ENCODE data around the gene FAM98B. TPM values are rescaled to one million over a fixed set of nuclear protein-coding genes. Genes with fewer than 3 reads are reported as not detected.

FAM98B gene
- total RNA-seq, 4 donors from 2014 or later = 11.1 to 48.2 (median 15.5) TPM

GRCh38 chr15:38526158-38526557, 72.2 kb downstream of the FAM98B start:
- H3K9me3 ChIP-seq = no peaks in the 10 kb centered on the region
- H3K4me3 ChIP-seq = no peak overlapping the region
- no peak for TF ChIP-seq POLR2A (IDR thresholded peaks at IDR 0.05; ENCODE audit: low read depth)
- no peak for TF ChIP-seq EP300 (IDR thresholded peaks at IDR 0.05)
- TF ChIP-seq POLR2AphosphoS5 (IDR thresholded peaks at IDR 0.05) = no peak
- no peak for TF ChIP-seq CTCF (IDR thresholded peaks at IDR 0.05)
- intact Hi-C loops (cut with DNase I) = no loop called here
- WGBS = 95% methylated on average over 2 of the region's 2 CpGs
- H3K4me1 ChIP-seq = no peaks in the 10 kb centered on the region
- H3K27ac ChIP-seq (replicated peaks in 1 of 4) = no peak overlapping the region
- H3K36me3 ChIP-seq = no peaks in the 10 kb centered on the region
- DNase-seq (ENCODE audit: extremely low spot score) = no peak
- no peaks in the 10 kb centered on the region for H3K27me3 ChIP-seq

- 89% methylated on average over 1 of the region's 1 CpG for WGBS
- Histone ChIP-seq H3K27me3 (no peaks in the 10 kb centered on the region), H3K9me3 (no peaks in the 10 kb centered on the region), H3K36me3 (no peaks in the 10 kb centered on the region), H3K4me1 (no peaks in the 10 kb centered on the region), H3K27ac (replicated peaks in 1 of 4) (no peak overlapping the region), H3K4me3 (no peak overlapping the region)
- TF ChIP-seq EP300 (IDR thresholded peaks at IDR 0.05) (no peak), POLR2A (IDR thresholded peaks at IDR 0.05; ENCODE audit: low read depth) (no peak), CTCF (IDR thresholded peaks at IDR 0.05) (no peak), POLR2AphosphoS5 (IDR thresholded peaks at IDR 0.05) (no peak)
- intact Hi-C loops (cut with DNase I) = no loop called here
- no peak for DNase-seq (ENCODE audit: extremely low spot score)
Observed at GRCh38 chr15:38528294-38528693, 74.4 kb downstream of the FAM98B start.

GRCh38 chr15:38530113-38530512, 76.2 kb downstream of the FAM98B start:
- Histone ChIP-seq H3K27ac (replicated peaks in 1 of 4) (no peak overlapping the region), H3K9me3 (no peaks in the 10 kb centered on the region), H3K4me1 (no peaks in the 10 kb centered on the region), H3K36me3 (no peaks in the 10 kb centered on the region), H3K4me3 (no peak overlapping the region), H3K27me3 (no peaks in the 10 kb centered on the region)
- no peak for DNase-seq (ENCODE audit: extremely low spot score)
- TF ChIP-seq EP300 (IDR thresholded peaks at IDR 0.05) (no peak), POLR2A (IDR thresholded peaks at IDR 0.05; ENCODE audit: low read depth) (no peak), POLR2AphosphoS5 (IDR thresholded peaks at IDR 0.05) (no peak), CTCF (IDR thresholded peaks at IDR 0.05) (no peak)
- intact Hi-C loops (cut with DNase I) = no loop called here
- 80% methylated on average over 1 of the region's 1 CpG for WGBS

GRCh38 chr15:38531509-38531908, 77.6 kb downstream of the FAM98B start:
- DNase-seq (ENCODE audit: extremely low spot score) = no peak
- no peaks in the 10 kb centered on the region for H3K27me3 ChIP-seq
- H3K36me3 ChIP-seq = no peaks in the 10 kb centered on the region
- peaks cover 0 to 12% (median 8%) of the 10 kb centered on the region in 4 donors for H3K4me1 ChIP-seq
- TF ChIP-seq POLR2A (IDR thresholded peaks at IDR 0.05; ENCODE audit: low read depth) (no peak), POLR2AphosphoS5 (IDR thresholded peaks at IDR 0.05) (no peak), CTCF (IDR thresholded peaks at IDR 0.05) (no peak), EP300 (IDR thresholded peaks at IDR 0.05) (no peak)
- WGBS = 82% methylated on average over 4 of the region's 4 CpGs
- no peak overlapping the region for H3K27ac ChIP-seq (replicated peaks in 1 of 4)
- intact Hi-C loops (cut with DNase I) = no loop called here
- H3K4me3 ChIP-seq = no peak overlapping the region
- no peaks in the 10 kb centered on the region for H3K9me3 ChIP-seq

- DNase-seq (ENCODE audit: extremely low spot score) = no peak
- intact Hi-C loops (cut with DNase I) = no loop called here
- H3K4me1 ChIP-seq = peaks cover 0 to 12% (median 9%) of the 10 kb centered on the region in 4 donors
- no peak overlapping the region for H3K4me3 ChIP-seq
- H3K36me3 ChIP-seq = no peaks in the 10 kb centered on the region
- no peak overlapping the region for H3K27ac ChIP-seq (replicated peaks in 1 of 4)
- H3K27me3 ChIP-seq = no peaks in the 10 kb centered on the region
- no peak for TF ChIP-seq POLR2AphosphoS5 (IDR thresholded peaks at IDR 0.05)
- TF ChIP-seq EP300 (IDR thresholded peaks at IDR 0.05) = no peak
- TF ChIP-seq POLR2A (IDR thresholded peaks at IDR 0.05; ENCODE audit: low read depth) = no peak
- TF ChIP-seq CTCF (IDR thresholded peaks at IDR 0.05) = no peak
- no peaks in the 10 kb centered on the region for H3K9me3 ChIP-seq
- 79% methylated on average over 3 of the region's 3 CpGs for WGBS
Observed at GRCh38 chr15:38532728-38533127, 78.8 kb downstream of the FAM98B start.
